Neural cell (in vitro differentiated cells): ENCODE data around the gene CFAP44. TPM values are rescaled to one million over a fixed set of nuclear protein-coding genes. Genes with fewer than 3 reads are reported as not detected.

Source experiments
- H2AFZ ChIP-seq: fragments of 200-600, 300-800 bp; sonication (generic), shearing (Covaris generic); 2 replicates; pipeline ENCODE4 v1.6.0; 2014; ENCODE audit warnings: low read depth, mild to moderate bottlenecking, antibody characterized with exemption, low read length, moderate library complexity
- H3F3A ChIP-seq: fragments of 200-600 bp; shearing (Covaris generic); 2 replicates; pipeline ENCODE4 v1.6.1; 2016; ENCODE audit warnings: mild to moderate bottlenecking, moderate library complexity, mixed read lengths, antibody characterized with exemption, low read length; ENCODE audit not compliant: insufficient read depth, poor library complexity, severe bottlenecking
- H3K27ac ChIP-seq: fragments of 200-600, 300-800 bp; sonication (generic), shearing (Covaris generic); 2 replicates; pipeline ENCODE4 v1.5.1; 2014; ENCODE audit warnings: mild to moderate bottlenecking, low read length, moderate library complexity
- H3K27me3 ChIP-seq: fragments of 300-800, 200-600 bp; sonication (generic), shearing (Covaris generic); 2 replicates; pipeline ENCODE4 v1.6.0; 2014; ENCODE audit warnings: mild to moderate bottlenecking, low read depth, low read length, moderate library complexity; ENCODE audit not compliant: insufficient read depth
- H3K36me3 ChIP-seq: fragments of 300-800, 200-600 bp; sonication (generic), shearing (Covaris generic); 2 replicates; pipeline ENCODE4 v1.5.1; 2014; ENCODE audit warnings: mild to moderate bottlenecking, antibody characterized with exemption, low read length, moderate library complexity; ENCODE audit not compliant: insufficient read depth
- H3K4me2 ChIP-seq: fragments of 300-800, 200-600 bp; sonication (generic), shearing (Covaris generic); 2 replicates; pipeline ENCODE4 v1.6.0; 2014; ENCODE audit warnings: mild to moderate bottlenecking, low read length
- H3K4me3 ChIP-seq: fragments of 300-800, 200-600 bp; sonication (generic), shearing (Covaris generic); 2 replicates; pipeline ENCODE4 v1.5.1; 2014; ENCODE audit warnings: mild to moderate bottlenecking, low read length, moderate library complexity
- H3K79me2 ChIP-seq: fragments of 200-600 bp; shearing (Covaris generic); replicated peaks from 2 replicates; pipeline ENCODE4 v1.6.0; 2014; ENCODE audit warnings: mild to moderate bottlenecking, low read length, moderate library complexity; ENCODE audit not compliant: insufficient read depth
- H3K9ac ChIP-seq: fragments of 300-800, 200-600 bp; sonication (generic), shearing (Covaris generic); 2 replicates; pipeline ENCODE4 v1.6.1; 2016; ENCODE audit warnings: mild to moderate bottlenecking, low read length, mixed read lengths
- H3K9me2 ChIP-seq: fragments of 200-600 bp; shearing (Covaris generic); 2 replicates; pipeline ENCODE4 v1.6.1; 2016; ENCODE audit warnings: mild to moderate bottlenecking, low read length, mixed read lengths; ENCODE audit not compliant: insufficient read depth
- H3K9me3 ChIP-seq: fragments of 200-600, 300-800 bp; sonication (generic), shearing (Covaris generic); 2 replicates; pipeline ENCODE4 v1.6.1; 2016; ENCODE audit warnings: mild to moderate bottlenecking, mixed run types, low read length, moderate library complexity, mixed read lengths
- H4K20me1 ChIP-seq: fragments of 200-600 bp; shearing (Covaris generic); 2 replicates; pipeline ENCODE4 v1.6.1; 2016; ENCODE audit warnings: mild to moderate bottlenecking, mixed run types; ENCODE audit not compliant: insufficient read depth
- EP300 ChIP-seq: fragments of 450-650 bp; conservative IDR thresholded peaks from 2 replicates; pipeline ENCODE4 v1.6.1; 2014; ENCODE audit warnings: antibody characterized with exemption, mild to moderate bottlenecking, moderate library complexity; ENCODE audit not compliant: poor library complexity, severe bottlenecking
- EZH2 ChIP-seq: fragments of 200-600, 300-800 bp; shearing (Covaris generic), sonication (generic); IDR thresholded peaks from 2 replicates; pipeline ENCODE4 v1.6.1; 2014; ENCODE audit warnings: antibody characterized with exemption, low read length, borderline replicate concordance, mild to moderate bottlenecking; ENCODE audit not compliant: insufficient read depth, poor library complexity, severe bottlenecking
- MXI1 ChIP-seq: fragments of 450-650 bp; conservative IDR thresholded peaks from 2 replicates; pipeline ENCODE4 v1.6.1; 2014; ENCODE audit warnings: antibody characterized with exemption, mild to moderate bottlenecking; ENCODE audit not compliant: poor library complexity, severe bottlenecking
- POLR2AphosphoS5 ChIP-seq: IDR thresholded peaks from 2 replicates; pipeline ENCODE4 v1.6.1; 2012
- RAD21 ChIP-seq: fragments of 450-650 bp; conservative IDR thresholded peaks from 2 replicates; pipeline ENCODE4 v1.6.1; 2014; ENCODE audit warnings: antibody characterized with exemption, mild to moderate bottlenecking, moderate library complexity
- SMC3 ChIP-seq: fragments of 450-650 bp; conservative IDR thresholded peaks from 2 replicates; pipeline ENCODE4 v1.6.1; 2014; ENCODE audit warnings: antibody characterized with exemption, mild to moderate bottlenecking, moderate library complexity; ENCODE audit not compliant: poor library complexity
- TAF1 ChIP-seq: IDR thresholded peaks from 2 replicates; pipeline ENCODE4 v1.6.1; 2012; ENCODE audit warnings: low read depth
- polyA plus RNA-seq: library from polyadenylated mRNA; depleted of rRNA; stranded (reverse); fragments of >200 nt; gene quantifications from 2 replicates; pipeline ENCODE4 v1.2.3, GENCODE V29; 2014
- small RNA-seq, 3 experiments: library from RNA; depleted of rRNA; stranded (forward); fragments of <200 nt; gene quantifications; one replicate each; pipeline ENCODE3, GENCODE V24; 2012
- TF ChIP-seq, protein P1 (sequence below): IDR thresholded peaks from 2 replicates; pipeline ENCODE4 v1.6.1; 2012; ENCODE audit warnings: borderline replicate concordance
- TF ChIP-seq, protein P2 (sequence below): fragments of 450-650 bp; IDR thresholded peaks from 2 replicates; pipeline ENCODE4 v1.5.1; 2014; ENCODE audit warnings: antibody characterized with exemption, mild to moderate bottlenecking, moderate library complexity; ENCODE audit not compliant: poor library complexity, severe bottlenecking

CFAP44 gene
- polyA plus RNA-seq, 1 donor from 2014 or later, result 7.3 TPM

DNA sequence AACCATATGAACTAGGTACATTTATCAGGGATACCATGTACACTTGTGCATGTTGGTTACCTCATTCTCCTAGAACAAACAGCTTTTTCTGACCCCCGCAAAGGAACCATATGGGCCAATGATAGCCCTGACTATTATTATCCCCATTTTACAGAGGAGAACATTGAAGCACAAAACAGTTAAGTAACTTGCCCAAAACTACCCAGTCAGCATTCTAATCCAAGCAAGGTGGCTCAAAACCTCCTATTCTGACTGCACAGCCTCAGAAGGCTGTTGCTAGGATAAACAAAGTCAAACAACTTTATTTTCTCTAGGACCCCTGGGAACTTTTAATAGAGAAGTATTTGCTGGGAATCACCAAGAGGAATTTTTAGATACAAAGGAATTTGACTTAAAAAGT lies 36.7 kb downstream of the CFAP44 start:
- Histone ChIP-seq H3K9me3 (no peaks in the 10 kb centered on the region), H3K4me3 (no peak overlapping the region), H3F3A (no peaks in the 10 kb centered on the region)

More for the DNA sequence above, 36.7 kb downstream of the CFAP44 start:
- Histone ChIP-seq H3K9me2 (no peaks in the 10 kb centered on the region), H3K27ac (no peak overlapping the region), H3K36me3 (no peaks in the 10 kb centered on the region), H3K4me2 (no peak overlapping the region), H3K9ac (no peak overlapping the region), H3K27me3 (no peaks in the 10 kb centered on the region), H2AFZ (no peak overlapping the region), H4K20me1 (no peaks in the 10 kb centered on the region), H3K79me2 (no peaks in the 10 kb centered on the region)
- TF ChIP-seq EZH2 (no peak), MXI1 (no peak), POLR2AphosphoS5 (no peak), SMC3 (no peak), RAD21 (no peak), TAF1 (no peak), EP300 (no peak)
- TF ChIP-seq, protein P1, sequence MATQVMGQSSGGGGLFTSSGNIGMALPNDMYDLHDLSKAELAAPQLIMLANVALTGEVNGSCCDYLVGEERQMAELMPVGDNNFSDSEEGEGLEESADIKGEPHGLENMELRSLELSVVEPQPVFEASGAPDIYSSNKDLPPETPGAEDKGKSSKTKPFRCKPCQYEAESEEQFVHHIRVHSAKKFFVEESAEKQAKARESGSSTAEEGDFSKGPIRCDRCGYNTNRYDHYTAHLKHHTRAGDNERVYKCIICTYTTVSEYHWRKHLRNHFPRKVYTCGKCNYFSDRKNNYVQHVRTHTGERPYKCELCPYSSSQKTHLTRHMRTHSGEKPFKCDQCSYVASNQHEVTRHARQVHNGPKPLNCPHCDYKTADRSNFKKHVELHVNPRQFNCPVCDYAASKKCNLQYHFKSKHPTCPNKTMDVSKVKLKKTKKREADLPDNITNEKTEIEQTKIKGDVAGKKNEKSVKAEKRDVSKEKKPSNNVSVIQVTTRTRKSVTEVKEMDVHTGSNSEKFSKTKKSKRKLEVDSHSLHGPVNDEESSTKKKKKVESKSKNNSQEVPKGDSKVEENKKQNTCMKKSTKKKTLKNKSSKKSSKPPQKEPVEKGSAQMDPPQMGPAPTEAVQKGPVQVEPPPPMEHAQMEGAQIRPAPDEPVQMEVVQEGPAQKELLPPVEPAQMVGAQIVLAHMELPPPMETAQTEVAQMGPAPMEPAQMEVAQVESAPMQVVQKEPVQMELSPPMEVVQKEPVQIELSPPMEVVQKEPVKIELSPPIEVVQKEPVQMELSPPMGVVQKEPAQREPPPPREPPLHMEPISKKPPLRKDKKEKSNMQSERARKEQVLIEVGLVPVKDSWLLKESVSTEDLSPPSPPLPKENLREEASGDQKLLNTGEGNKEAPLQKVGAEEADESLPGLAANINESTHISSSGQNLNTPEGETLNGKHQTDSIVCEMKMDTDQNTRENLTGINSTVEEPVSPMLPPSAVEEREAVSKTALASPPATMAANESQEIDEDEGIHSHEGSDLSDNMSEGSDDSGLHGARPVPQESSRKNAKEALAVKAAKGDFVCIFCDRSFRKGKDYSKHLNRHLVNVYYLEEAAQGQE, result no peak
- TF ChIP-seq, protein P2, sequence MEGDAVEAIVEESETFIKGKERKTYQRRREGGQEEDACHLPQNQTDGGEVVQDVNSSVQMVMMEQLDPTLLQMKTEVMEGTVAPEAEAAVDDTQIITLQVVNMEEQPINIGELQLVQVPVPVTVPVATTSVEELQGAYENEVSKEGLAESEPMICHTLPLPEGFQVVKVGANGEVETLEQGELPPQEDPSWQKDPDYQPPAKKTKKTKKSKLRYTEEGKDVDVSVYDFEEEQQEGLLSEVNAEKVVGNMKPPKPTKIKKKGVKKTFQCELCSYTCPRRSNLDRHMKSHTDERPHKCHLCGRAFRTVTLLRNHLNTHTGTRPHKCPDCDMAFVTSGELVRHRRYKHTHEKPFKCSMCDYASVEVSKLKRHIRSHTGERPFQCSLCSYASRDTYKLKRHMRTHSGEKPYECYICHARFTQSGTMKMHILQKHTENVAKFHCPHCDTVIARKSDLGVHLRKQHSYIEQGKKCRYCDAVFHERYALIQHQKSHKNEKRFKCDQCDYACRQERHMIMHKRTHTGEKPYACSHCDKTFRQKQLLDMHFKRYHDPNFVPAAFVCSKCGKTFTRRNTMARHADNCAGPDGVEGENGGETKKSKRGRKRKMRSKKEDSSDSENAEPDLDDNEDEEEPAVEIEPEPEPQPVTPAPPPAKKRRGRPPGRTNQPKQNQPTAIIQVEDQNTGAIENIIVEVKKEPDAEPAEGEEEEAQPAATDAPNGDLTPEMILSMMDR, result no peak

Small RNA genes lying within 50 kb of the gene (small RNA-seq; reads per million reads assigned to genes)
- 0 reads per million in 3 experiments for gene MIR8076

Other genes with a start within 250 kb of the CFAP44 start
- 0.53 and 3.8 TPM in 2 replicates for gene BOC, start 229.9 kb downstream of the CFAP44 start, polyA plus RNA-seq
- 2.0 and 9.5 TPM in 2 replicates for gene SPICE1, start 73.7 kb upstream of the CFAP44 start, polyA plus RNA-seq
- gene SIDT1, start 91.1 kb upstream of the CFAP44 start, polyA plus RNA-seq, result 0.08 and 0.22 TPM in 2 replicates